Activated naive CD8-positive, alpha-beta T cell treated with anti-CD3 and anti-CD28 coated beads, Interleukin-2, amount 50 U/mL, for 16 hours (primary cell): ENCODE results near the gene TMEM132D.
"Not testable (repeated sequence)": the region's sequence is repeated elsewhere in the genome, so short reads cannot be mapped to it uniquely, and the experiment has no call there.

Experiments
- DNase-seq: peaks from one replicate; pipeline ENCODE4 v3.0.0-alpha.2; 2020; ENCODE audit warnings: low read depth, low spot score

Gene TMEM132D

DNA sequence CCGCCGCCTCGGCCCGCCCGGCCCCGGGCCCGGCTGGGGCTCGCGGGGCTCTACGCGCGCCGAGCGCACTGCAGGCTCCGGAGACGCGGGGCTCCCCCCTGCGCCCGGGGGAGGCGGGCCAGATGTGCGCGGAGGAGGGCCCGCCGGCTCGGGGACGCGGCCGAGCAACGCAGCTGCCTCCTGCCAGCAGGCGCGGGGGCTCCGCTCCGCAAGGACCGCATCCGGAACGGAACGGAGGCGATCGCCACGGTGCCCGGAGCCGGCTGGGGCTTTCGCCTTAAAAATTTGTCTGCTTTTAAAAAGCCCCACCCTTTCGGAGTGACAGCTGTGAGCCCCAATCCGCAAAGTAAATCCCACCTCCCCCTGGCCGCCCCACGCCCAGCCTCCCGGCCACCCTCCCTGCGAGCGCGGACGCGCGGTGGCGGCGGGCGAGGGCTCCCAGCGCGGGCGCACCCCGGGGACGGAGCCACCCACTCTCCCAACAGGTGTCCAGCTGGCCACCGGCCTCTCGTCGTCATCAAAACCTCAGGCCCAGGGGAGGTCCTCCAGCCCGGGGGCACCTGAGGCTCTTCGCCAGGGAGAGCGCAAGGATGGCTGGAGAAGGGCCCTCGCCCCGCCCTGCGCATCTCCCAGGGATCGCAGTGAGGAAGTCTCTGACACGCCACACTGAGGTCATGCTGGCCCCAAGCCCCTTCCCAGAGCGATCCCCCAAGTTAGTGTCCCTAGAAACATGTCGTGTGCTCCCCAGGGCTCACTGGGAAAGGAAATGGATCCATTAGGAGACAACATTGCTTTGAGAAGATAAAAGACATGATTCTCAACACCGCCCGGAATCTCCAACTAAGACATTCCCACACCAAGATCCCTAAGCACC is at the start of gene TMEM132D:
Gene TMEM132D, minus strand, starts transcription at position 70 of the 874 bp plus-strand sequence.
- no peak for DNase-seq

DNA sequence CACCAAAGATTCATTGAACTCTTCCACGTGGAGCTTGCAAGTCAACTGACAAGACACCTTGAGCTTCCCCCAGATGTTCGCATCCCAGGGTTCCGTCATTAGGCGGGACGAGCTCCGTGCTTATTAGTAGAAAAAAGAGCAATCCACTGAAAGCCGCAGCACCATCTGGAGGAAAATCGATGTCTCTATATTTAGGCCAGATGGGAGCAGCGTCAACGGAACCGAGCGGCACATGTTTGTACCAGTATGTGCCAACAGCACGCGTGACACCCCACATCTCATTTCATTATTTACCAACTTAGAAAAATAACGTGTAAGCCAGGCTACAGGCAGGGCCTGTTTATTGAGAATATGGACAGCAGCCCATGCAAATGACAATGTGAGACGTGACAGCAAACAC is 45.8 kb upstream of the TMEM132D start:
- DNase-seq, result no peak

DNA sequence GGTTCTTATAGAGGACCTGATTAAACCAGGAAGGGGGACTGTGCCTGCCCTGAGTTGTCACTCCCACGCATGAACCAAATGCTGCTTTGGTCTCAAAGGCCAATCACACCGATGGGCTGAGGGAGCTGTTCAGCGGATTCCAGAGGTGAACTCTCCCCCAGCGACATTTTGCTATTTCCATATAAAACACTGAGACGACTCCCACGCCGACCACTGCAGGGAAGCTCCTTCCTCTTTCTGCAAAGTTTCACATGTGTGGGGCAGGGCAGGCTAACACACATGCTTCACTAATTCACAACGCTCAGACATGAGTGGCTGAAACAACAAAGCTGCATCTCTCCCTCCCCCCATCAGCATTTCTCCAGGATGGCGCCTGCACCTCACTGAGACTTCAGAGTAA is 37.8 kb upstream of the TMEM132D start:
- DNase-seq, result no peak

DNA sequence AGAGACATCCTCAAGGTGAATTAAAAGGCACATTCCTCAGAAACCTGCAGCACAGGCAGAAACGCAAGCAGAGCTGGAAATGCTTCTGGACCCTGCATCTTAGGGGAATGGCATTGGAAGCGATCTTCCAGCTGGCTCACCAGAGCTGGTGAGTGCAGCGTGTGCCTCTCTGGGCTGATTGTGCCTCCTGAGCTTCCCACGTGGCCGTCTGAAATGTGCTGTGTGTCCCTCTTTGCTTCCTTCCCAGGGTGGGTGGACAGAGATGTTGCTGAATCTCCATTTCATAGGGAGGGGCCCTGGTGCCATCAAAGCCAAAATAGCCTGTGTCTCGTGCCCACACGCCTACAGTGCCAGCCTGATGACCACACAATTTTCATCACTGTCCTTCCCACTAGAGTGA is 34.3 kb upstream of the TMEM132D start:
- DNase-seq, result no peak

DNA sequence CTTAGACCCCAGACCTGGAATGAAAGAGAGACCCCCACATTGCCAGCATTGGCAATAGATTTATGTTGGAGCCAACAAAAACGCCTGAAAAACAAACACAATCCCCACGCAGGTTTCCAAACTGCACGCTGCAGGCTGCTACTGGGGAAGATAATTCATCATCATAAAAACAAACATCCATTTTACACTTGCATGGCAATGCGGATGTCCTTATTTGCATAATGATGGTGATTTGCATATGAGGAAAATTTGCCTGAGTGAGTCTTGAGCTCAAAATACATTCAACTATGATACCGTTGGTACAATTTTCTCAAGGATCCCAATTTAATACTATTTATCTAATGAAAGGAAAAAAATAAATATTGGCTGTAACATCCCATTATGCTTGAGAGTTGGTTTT is 33.6 kb upstream of the TMEM132D start:
- DNase-seq, result no peak

DNA sequence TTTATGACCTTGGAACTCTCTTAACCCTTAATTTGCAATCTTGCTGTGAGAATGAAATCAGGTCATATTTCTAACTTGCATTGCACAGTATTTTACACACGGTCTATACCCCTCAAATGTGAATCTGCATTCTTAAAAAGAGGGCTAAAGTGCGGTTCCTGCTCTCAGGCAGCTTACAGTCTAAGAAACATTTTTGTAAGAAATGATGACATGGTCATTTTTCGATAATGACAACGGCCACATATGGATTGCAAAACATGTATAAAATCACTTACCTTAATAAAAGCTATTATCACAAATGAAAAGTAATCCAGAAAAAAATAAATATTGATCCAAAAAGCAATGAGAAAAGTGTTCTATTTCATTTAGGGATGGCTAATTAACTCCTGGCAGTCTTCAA is 24.8 kb upstream of the TMEM132D start:
- no peak for DNase-seq

DNA sequence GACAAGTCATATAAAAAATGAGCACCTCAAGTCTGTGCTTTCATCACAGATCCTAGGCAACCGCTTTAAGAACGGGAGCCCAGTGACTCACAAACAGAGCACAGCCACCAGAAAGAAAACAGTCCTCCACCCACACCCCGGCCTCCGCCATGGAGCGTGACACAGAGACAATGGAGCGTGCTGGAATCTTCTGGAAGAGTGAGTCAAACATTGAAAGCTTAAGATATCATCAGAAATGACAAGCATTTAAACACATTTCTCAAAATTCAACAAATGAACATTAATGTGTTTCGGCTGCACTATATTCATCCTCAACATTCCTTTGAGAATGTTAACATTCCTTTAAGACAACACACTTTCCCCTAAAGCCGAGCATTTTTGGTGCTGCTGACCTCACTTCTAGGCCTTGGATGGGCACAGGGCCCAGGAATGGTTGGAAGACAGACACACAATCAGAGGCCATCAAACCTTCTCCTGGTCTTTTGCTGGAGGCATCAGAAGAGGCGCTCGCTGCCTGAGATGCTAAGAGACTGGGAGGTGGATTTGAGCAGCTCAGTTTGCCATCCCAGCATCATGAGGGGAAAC is 23.6 kb upstream of the TMEM132D start:
- DNase-seq, result no peak

DNA sequence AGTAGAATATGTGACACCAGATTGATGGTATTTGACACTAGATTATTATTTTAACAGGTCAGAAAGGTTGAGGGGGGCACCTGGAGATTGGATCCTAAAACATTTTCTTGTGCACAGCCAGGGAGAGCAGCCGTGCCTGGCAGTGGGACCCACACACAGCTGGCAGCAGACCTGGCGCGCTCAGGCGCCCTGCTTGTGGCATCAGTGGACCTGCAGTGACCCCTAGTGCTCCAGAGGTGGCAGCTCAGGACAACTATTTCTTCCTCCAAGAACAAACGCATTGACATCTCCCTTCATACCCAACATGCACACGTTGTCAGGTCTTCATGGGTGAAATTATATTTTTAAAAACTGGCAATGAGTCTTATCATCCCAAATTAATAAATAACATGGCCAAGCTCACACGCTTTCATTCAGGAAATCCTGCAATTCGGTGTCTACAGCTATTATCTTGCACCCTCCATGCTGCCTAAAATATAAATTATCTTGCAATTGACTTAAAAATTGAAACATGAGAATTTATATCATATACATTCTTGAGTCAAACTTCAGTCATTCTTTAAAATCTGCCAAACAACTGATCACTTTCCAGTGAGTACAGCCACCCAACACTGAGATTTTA is 7.7 kb upstream of the TMEM132D start:
- no peak for DNase-seq

DNA sequence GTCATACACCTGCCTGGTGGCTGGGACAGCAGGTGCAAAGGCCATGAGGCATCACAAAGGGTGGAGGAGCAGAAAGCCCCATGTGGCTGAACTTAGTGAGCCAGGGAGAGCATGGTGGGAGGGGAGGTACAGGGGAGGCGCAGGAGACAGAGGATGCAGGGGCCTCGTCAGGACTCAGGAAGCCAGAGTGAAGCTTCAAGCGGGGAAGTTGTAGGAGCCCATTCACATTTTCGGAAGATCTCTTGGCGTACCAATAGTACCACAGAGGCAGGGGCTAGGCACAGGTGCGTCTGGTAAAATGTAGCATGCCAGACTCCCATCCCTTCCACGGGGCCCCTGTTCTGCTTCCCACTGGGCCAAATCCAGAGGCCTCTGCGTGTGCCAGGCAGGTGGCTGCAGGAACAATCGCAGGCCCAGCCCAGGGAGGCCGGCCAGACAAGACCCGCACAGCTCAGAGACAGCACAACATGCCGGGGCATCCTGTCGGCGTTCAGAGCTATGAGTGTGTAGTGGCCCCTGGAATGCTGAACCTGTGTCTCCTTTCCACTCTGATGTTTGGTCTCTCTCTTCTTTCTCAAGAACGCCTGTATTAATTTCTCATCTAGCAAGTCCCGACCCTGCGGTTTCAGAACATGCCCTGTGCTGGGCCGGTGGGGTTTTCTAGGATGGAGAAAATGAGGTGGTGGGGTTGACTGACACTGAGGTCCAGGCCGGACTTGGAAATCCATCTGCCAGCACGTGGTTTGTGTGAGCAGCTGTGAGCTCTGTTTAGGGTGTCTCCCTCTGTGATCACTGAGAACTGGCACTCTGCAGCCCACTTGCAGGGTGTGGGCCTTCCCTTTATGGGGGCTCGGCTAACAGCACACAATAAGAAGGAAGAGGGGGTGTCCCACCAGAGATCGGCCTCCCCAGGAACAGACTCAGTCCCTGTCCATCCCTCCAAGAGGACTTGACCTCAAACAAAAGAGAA is 5.5 kb upstream of the TMEM132D start:
- DNase-seq, result no peak

DNA sequence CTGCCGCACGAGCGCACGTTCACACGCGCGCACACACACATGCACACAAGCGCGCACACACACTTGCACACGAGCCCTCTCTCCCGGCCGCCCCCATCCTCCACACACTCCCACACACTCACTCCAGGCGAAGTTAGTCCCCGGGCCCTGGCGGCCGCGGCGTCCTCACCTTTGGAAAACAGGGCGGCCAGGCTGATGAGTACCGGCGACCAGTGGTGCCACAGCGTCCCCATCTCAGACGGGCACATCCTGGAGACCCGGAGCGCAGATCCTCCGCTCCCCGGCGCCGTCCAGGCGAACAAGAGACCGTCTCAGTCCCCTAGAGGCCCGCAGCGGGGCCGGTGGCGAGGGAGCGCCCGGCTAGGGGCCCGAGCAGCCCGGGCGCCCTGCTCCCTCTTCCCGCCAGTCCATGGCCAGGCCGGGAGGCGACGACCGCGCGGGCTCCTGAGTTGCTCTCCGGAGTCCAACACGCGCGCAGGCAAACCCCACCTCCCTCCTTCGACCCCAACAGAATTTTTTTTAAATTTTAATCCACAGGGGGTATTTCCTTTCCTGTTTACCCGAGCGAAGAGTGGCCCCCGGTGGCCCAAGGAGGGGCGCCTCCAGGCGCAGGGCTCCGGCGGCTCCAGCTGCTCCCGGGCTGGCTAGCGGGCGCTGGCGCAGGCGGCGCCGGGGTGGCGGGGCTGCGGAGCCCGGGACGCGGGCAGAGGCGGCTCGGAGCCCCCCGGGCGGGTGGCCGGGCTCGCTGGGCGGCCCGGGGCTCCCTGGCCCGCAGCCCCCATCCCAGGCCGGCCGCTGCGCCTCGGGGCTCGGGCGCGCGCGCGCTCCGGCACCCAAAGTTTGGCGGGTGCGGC is 506 bp downstream of the TMEM132D start:
- DNase-seq, result no peak

DNA sequence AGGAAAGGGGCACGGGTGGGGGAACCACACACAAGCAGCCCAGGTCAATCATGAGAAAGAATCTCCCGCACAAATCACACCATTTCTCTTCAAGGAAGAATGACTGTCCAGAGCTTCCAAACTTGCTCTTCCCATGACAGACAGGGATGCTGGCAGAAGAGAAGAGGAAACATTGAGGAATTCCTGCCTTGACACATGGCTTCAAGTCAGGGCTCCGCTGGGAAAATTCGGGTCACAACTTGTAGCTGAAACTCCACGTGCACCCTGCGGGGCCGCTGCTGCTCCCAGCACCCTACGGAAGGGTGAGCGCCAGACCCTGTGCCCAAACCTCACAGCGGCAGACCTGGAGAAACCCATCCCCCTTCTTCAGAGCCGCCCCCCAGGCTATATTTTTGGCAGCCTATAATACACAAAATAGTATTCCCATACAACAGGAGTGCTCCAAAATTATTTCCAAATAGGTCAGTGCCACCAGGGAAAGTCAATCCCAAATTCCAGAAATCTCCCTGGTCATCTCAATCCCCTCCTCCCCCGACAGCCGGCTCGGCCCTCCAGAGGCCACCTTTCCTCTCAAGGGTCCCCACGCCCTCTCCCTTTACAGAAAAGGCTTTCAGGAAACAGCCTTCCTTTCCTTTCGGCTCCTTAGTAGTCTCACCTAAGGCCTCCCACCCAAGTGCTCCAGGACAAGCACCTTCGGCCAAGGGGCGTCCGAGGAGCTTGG is 1.3 kb downstream of the TMEM132D start:
- DNase-seq, result no peak

DNA sequence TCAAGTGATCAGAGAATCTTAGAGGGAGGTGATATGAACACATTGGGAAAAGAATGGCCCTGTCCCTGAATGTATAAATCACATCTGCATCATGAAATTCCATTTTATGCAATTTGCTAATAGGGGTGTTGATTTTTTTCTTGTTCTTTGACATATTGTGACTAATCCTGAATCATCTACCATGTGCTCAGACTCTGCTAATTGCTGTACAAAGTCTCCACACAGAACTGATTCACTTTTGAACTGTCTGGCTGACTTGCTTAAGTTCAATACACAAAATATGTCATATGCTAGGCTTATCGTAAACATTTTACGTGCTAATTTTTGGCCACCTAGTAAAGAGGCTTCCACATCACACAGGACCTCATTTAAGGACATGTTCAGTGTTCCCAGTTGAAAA is 2.6 kb downstream of the TMEM132D start:
- no peak for DNase-seq

DNA sequence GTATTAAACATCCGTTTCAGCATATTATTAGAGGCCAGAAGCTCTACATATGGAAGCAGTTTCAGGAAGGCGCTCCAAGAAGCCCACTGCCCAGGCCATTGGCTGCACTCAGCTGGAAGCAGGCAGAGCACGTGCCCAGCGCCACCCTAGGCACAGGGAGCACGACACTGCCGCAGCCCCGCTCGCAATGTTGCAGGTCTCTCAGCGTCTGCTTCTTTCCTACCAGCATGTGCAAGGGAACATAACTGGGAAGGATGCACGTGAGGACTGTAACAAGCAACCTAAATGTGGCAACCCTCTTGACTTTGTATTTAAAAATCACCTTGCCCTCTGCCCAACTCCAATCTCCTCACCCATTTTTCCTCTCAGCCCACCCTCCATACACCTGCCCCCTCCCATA is 3.5 kb downstream of the TMEM132D start:
- no peak for DNase-seq

DNA sequence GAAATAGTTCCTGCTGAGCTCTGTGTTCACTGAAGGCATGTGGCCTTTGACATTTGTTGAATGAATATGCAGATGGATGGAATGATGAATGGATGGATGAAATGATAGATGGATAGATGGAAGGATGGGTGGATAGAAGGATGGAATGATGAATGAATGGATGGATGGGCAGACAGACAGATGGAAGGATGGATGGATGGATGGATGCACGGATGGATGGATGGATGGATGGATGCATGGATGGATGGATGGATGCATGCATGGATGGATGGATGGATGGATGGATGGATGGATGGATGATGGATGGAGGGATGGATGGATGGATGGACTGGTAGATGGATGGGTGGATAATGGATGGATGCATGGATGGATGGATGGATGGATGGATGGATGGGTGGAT is 4.8 kb downstream of the TMEM132D start:
- not testable (repeated sequence) for DNase-seq

DNA sequence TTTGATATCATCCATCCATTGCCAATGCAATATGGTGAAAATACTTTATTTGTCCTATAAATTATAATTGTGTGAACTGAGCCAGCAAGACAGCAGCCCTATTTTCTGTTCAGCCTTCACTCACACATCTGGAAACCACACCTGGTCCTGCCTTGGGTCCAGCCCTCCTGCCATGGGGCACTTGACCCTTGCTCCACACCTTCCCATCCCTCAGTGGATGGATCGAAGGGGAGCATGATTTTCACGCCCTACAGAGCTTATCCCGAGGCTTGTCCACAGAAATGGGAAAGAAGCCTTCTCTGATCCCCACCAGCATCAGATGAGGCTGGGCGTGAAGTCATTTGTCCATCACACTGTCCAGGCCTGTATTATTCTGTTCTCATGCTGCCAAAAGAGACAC is 10.1 kb downstream of the TMEM132D start:
- no peak for DNase-seq

DNA sequence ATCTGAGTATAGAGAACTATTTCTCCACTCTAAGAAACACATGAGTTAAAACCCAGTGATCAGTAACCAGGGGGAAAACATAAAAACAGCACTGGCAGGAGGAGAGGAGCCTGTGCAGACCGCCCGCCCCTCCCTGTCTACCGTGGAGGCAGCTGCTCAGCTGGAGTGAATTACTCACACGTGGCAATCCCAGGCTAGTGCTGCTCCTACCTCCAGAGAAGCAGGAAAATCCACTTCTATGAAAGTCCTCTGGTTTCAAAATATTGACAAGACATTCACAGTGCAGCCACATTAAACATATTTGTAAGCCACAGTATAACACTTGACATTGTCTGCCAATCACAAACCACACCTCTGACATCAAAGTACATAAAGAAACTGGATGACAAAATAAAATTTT is 16.7 kb downstream of the TMEM132D start:
- DNase-seq, result no peak

DNA sequence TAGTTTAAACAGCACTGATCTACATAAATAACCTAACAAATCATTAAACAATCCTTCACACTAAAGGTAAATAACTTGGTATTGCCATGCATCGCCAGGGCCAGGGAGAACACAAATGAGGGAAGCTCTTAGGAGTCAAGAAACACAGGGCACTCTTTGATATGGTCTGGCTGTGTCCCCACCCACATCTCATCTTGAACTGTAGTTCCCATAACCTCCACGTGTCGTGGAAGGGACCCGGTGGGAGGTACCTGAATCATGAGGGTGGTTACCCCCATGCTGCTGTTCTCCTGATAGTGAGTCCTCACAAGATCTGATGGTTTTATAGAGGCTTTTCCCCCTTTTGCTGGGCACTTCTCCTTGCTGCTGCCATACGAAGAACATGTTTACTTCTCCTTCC is 17.3 kb downstream of the TMEM132D start:
- no peak for DNase-seq

DNA sequence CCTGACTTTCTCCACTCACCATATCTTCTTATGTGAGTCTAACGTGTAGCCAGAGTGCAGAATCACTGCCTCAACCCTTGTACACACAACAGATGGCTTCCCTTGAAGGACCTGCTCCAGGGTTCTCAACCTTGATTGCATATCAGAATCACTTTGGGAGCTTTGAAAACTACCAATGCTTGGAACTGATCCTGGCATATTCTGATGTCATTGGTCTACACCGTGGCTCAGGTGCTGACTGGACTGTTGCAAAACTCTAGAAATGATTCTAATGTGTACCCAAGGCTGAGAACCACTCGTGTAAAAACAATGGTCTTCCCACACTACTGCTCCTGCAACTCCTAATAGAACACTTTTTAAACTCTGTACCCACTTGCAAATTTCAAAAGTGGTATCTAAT is 18.5 kb downstream of the TMEM132D start:
- DNase-seq, result no peak

DNA sequence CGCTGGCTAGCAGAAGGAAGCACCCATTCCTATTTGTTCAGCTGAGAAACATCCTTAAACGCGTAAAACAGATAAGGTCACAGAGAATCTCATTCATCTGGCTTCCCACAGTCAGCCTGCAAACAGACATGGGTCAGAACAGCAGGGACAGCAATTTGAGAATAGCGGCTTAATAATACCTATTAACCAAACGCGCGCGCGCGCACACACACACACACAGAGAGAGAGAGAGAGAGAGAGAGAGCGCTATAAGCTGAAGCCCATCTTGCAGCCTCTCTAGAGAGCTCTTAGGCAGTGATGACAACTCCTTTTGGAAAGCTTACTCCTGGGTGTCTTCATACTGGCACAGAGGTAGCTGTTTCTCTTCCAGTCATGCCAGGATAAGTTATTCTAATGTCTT is 26.4 kb downstream of the TMEM132D start:
- DNase-seq, result no peak

DNA sequence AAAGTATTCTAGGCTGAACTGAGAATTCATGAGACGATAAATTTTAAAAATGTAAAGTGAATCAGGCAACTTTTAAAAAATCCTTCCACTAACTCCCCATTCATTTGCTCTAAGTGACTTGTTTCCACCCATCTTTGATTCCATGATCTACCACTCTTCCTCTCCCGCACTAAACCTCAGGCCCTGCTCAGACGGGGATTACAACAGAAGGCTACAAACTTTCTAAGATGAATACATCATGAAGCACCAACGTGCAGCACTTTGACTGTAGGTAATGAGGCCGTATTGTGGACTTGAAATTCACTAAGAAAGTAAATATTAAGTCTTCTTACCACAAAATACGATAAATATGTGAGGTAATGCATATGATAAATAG is 30.0 kb downstream of the TMEM132D start:
- no peak for DNase-seq
